HG02571 (cell line): ENCODE measurements around the gene CYP24A1.

Experiments
- ATAC-seq: cut with Tn5 transposase; IDR thresholded peaks from one replicate; pipeline ENCODE4 v1.9.1; 2021; ENCODE audit warnings: mild to moderate bottlenecking, moderate library complexity; ENCODE audit not compliant: unreplicated experiment

Gene CYP24A1

GRCh38 chr20:54115172-54115854 is 58.5 kb downstream of the CYP24A1 start:
- ATAC-seq = no peak

GRCh38 chr20:54114109-54114508 is 59.7 kb downstream of the CYP24A1 start:
- ATAC-seq = no peak

GRCh38 chr20:54113566-54113965 is 60.2 kb downstream of the CYP24A1 start:
- no peak for ATAC-seq

- no peak for ATAC-seq
These were observed 61.4 kb downstream of the CYP24A1 start for GRCh38 chr20:54112221-54112884.

GRCh38 chr20:54111460-54111859 is 62.3 kb downstream of the CYP24A1 start:
- no peak for ATAC-seq

GRCh38 chr20:54110457-54110856 is 63.3 kb downstream of the CYP24A1 start:
- no peak for ATAC-seq

GRCh38 chr20:54110041-54110440 is 63.7 kb downstream of the CYP24A1 start:
- no peak for ATAC-seq

GRCh38 chr20:54108817-54109216 is 65.0 kb downstream of the CYP24A1 start:
- no peak for ATAC-seq

GRCh38 chr20:54108326-54108642 is 65.5 kb downstream of the CYP24A1 start:
- no peak for ATAC-seq

GRCh38 chr20:54107600-54108325 is 66.0 kb downstream of the CYP24A1 start:
- ATAC-seq = no peak

GRCh38 chr20:54107181-54107580 is 66.6 kb downstream of the CYP24A1 start:
- ATAC-seq = no peak

GRCh38 chr20:54106162-54106561 is 67.6 kb downstream of the CYP24A1 start:
- no peak for ATAC-seq

GRCh38 chr20:54105653-54106052 is 68.1 kb downstream of the CYP24A1 start:
- ATAC-seq = no peak

GRCh38 chr20:54104781-54105180 is 69.0 kb downstream of the CYP24A1 start:
- ATAC-seq = no peak

GRCh38 chr20:54103762-54104600 is 69.8 kb downstream of the CYP24A1 start:
- ATAC-seq = no peak
